Erythroblast (primary cell): ENCODE data around the gene SEC22C.

Source experiments
- GATA1 ChIP-seq: IDR thresholded peaks from 2 replicates; pipeline ENCODE4 v1.6.1; 2011; ENCODE audit warnings: low read depth, mild to moderate bottlenecking, control low read depth, low read length, moderate library complexity
- POLR2A ChIP-seq: IDR thresholded peaks from 2 replicates; pipeline ENCODE4 v1.6.1; 2011; ENCODE audit warnings: mild to moderate bottlenecking, low read length

- TF ChIP-seq POLR2A, result no peak
- no peak for TF ChIP-seq GATA1
These were observed 66.3 kb downstream of the SEC22C start for GRCh38 chr3:42515391-42515916.
